Activated T-cell treated with anti-CD3 and anti-CD28 coated beads, Interleukin-2, amount 50 U/mL, for 24 hours (primary cell): ENCODE results near the gene SNRPA1.

ENCODE experiments used
- DNase-seq: peaks from one replicate; pipeline ENCODE4 v3.0.0-alpha.2; 2020
- H3K27ac Mint-ChIP-seq: 2 replicates; pipeline ENCODE4 v1.8.0; 2020; ENCODE audit warnings: mild to moderate bottlenecking, mixed read lengths
- H3K27me3 Mint-ChIP-seq: 2 replicates; pipeline ENCODE4 v1.8.0; 2020; ENCODE audit warnings: mixed read lengths
- H3K36me3 Mint-ChIP-seq: 2 replicates; pipeline ENCODE4 v1.8.0; 2020; ENCODE audit warnings: low read depth, mixed read lengths
- H3K4me1 Mint-ChIP-seq: 2 replicates; pipeline ENCODE4 v1.8.0; 2020; ENCODE audit warnings: low read depth, mixed read lengths
- H3K4me3 Mint-ChIP-seq: 2 replicates; pipeline ENCODE4 v1.8.0; 2020; ENCODE audit warnings: mild to moderate bottlenecking, moderate library complexity, mixed read lengths
- H3K9me3 Mint-ChIP-seq: 2 replicates; pipeline ENCODE4 v1.8.0; 2020; ENCODE audit warnings: mixed read lengths

Gene SNRPA1

DNA sequence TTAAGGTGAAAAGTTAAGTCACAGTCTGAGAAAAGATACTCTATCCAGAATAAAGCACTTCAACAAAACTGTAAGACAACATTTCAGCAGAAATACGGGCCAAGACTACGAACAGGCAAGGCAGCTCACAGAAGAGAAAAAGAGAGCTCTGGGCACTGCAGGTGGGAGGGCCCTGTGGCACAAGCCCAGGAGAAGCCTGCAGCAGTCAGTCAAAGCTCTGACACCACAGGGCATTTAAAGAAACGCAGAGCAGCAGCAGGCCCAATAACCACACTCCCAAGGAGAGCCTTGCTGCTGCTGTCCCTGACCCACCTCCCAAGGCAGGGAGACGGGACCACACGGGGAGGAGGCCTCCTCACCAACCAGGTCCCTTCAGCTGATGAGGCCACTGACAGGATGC is 62.4 kb downstream of the SNRPA1 start:
- H3K4me1 Mint-ChIP-seq: peaks cover 68% of the 10 kb centered on the region
- no peak for DNase-seq
- peaks cover 11% of the 10 kb centered on the region for H3K9me3 Mint-ChIP-seq
- H3K36me3 Mint-ChIP-seq: peaks cover 97% of the 10 kb centered on the region
- no peak overlapping the region for H3K27ac Mint-ChIP-seq
- no peaks in the 10 kb centered on the region for H3K27me3 Mint-ChIP-seq
- H3K4me3 Mint-ChIP-seq: no peak overlapping the region
